DMS 273 (cell line): ENCODE data around the gene THOC6.

Experiments
- DNase-seq: peaks from one replicate; lab custom pipeline; 2025; ENCODE audit not compliant: unreplicated experiment; lab: John Stamatoyannopoulos, UW

THOC6 gene

DNA sequence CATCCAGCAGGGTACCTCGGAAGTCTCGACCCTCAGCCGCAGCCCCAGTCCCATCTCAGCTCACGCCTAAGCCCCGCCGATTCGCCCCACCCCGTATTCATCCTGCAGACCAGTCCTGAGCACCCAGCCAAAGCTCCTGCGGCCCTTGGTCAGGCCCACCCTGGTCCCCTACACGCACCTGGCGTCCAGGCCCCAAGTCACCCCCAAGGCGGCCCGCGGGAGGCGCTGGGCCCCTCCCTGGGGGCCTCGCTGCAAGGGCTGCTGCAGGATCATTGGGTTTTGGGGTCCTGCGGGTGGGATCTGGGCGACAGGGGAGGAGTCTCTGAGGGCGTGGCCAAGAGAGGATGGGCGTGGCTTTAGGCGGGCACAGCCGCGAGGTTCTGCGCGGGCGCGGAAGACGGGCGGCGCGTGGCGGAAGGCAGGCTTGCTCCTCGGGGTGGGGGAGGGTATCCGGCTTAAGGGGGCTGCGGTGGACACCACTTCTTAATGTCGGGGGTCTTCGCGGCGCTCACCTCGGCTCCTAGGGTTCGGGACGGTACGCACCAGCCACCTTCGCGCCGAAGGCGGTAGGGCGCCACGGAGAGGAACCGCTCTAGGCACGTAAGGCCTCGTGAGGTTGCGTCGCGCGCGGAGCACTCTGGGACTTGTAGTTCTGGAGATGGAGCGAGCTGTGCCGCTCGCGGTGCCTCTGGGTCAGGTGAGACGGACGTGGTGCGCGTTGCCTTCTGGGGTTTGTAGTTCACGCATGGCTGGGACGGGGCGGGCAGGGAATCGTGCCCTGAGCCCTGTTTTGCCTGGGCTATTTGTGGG is at the start of gene THOC6, which contains the start of gene HCFC1R1:
Gene THOC6, plus strand, starts transcription at position 367 of the 810 bp plus-strand sequence. Its CDS starts 292 bp downstream, at position 659.
Gene HCFC1R1, minus strand, starts transcription at position 274 of the 810 bp plus-strand sequence. Its CDS starts 1 bp downstream, at position 273.
- DNase-seq: peak; percentile 99

DNA sequence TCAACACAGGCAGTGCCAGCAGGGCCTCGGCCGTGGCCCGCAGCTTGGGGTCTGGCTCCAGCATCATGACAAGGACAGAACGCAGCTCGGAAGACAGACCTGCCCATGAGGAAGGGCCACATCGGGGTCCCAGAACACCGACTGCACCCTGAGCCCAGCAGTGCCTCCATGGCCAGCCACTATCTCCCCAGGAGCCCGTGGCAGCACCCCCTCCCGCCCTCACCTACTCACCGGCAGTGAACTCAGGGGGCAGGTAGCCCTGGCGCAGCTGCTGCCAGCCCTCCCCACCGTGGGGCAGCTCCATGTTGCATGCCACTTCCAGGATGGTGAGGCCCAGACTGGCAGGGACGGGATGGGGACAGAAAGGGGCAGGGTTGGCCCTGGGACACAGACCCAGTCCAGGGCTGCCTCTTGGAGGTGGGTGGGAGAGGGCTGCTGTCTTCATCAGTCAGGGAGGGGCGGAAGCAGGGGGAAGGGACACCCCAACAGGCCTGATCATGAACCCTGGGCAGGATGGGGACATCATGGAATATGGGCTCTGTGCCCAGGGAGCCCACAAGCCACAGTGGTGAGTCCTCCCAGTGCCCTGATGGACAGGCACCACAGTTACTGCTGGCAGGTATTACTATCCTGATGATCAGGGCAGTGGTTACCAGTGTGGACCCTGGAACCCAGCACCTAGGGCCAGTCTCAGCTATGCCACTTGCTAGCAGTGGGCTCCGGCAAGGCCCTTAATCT is 49.3 kb upstream of the THOC6 start:
- DNase-seq: no peak

DNA sequence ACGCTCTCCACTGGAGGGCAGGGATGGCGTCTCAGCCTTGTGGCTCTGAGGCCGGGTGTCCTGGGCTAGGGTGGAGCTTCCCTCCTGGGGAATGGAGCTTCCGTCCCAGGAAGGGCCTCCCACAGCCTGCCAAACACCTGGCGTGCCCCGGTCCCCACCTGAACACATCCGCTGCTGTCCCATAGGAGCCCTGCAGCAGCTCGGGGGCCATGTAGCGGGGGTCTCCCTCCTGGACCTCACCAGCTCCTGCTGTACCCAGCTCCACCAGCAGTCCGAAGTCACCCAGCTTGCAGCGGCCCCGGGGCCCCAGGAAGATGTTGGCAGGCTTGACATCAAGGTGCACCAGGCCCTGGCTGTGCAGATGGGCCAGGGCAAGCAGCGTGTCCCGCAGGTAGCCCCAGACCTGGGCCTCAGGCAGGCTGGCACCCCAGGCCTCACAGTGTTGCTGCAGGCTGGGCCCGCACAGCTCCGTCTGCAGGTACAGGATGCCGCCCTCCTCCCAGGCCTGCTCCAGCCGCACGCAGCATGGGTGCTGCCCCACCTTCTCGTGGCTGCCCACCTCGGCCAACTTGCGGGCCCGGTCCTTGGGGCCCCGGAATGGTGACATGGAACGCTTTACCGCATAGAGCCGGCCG is 48.6 kb upstream of the THOC6 start:
- no peak for DNase-seq

DNA sequence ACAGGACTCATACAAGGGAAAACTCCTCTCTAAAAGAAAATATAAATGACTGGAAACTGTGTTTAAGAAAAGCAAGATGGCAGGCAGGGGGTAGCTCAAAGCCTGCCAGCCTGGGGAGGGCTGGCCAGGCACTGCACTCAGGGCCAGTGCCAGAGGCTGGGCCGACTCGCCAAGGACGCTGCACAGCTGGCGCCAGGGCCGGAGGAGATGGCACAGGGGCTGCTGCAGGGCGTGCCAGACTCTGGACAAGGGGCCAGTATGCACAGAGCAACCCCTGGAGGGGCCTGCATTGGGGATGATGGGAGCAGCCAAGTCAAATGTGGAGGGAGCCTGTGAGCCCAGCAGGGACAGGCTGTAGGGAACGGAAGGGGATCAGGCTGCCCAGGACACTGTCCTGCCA is 47.6 kb upstream of the THOC6 start:
- no peak for DNase-seq

DNA sequence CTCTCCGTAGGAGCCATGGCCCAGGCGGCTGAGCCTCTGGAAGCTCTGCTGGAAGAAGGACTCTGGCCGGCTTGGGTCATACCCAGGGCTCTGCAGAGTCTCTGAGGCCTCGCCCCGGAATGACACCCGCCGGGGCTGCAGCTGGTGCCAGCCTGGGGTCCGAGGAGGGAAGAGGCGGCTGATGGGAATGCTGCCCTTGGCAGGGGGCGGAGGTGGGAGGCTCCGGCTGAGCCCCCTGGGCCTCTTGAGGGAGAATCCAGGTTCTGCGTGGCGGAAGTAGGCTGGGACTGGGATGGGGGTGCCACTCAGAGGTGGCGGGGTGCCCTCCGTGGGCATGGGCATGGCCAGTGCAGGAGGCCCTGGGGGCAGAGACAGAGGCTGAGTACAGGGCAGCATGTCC is 47.2 kb upstream of the THOC6 start:
- no peak for DNase-seq

DNA sequence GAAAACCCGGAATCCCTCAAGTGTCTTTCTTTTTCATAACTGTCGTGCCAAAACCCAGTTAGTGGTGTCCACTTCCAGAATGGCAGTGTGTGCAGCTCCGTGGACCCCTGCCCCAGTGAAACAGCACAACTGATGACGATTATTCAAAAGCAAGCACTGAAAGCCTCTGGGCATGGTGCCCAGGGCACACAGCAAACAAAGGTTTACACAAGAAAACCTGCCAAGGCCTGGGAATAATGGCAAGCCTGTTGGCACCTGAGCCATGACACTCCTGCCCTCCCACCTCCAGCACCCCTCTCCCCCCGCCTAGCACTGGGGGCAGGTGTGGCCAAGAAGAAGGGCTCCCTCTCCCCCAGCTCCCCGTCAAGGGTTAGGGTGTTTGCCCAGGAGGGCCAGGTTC is 46.4 kb upstream of the THOC6 start:
- peak; percentile 53 for DNase-seq

DNA sequence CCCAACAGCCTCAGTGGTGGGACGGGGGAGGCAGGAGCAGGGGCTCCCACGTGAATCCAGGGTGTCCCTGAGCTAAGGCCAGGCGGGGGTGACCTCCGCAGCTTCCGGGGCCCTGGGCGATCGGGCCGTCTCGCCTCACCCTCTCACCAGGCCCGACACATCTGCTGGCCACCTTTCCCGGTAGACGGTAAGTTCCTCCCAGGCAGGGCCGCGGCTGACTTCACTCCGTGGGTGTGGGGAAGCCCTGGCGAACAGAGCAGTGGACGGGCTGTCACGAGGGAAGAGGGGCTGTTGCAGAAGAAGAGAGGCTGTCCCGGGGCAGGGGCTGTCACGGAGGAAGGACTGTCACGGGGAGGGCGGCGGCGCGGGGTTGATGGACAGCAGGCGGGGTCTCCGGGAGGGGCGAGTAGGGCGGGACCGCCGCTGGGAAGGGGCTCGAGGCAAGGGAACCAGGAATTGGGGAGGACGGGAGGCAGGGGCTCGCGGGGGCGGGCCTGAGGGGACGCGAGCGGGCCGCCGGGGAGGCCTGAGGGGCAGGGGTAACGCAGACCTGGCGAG is 44.1 kb upstream of the THOC6 start:
- peak; percentile 64 for DNase-seq

DNA sequence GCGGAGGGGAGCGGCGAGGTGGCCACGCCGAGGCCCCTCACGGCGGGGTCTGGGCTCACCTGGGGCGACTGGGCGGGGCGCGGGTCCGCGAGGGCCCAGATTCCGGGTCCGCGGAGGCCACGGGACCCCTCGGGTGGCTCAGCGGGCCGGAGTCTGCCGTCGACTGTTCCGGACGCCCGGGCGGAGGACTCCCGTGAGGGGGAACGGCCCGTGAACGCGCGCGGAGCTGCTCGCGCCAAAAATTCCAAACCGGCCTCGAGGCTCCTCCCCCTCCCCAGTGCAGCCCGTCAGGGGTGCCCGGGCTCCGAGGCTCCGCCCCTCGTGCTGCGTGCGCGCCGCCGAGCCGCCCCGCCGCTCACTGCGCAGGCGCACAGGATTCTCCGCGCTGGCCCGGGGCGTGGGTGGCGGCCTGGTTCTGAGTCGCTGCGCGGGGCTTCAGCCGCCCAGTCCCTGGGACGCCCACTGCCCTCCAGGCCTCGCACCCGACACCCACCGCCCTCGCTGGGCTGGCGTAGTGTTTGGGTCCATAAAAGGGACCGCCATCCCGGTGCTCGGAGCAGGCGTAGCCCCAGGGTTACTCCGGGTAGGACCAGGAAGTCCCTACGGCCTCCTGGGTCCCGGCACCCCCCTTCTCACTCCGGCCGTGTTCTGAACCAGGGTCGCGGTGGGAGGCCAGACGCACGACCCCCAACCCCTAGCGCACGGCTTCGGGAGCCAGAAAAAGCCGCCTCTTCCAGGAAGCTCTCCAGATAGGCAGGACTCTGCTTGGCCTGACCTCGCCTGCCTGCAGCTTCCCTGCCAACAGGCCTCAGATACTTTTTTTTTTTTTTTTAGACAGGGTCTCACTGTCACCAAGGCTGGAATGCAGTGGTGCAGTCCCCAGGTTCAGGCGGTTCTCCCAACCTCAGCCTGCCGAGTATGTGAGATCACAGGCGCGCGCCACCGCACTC is 43.3 kb upstream of the THOC6 start, which contains the start of gene PKMYT1:
Gene PKMYT1, minus strand, starts transcription at position 220 of the 950 bp plus-strand sequence. CDS start 789 bp downstream, outside the sequence.
- DNase-seq: peak; percentile 96

DNA sequence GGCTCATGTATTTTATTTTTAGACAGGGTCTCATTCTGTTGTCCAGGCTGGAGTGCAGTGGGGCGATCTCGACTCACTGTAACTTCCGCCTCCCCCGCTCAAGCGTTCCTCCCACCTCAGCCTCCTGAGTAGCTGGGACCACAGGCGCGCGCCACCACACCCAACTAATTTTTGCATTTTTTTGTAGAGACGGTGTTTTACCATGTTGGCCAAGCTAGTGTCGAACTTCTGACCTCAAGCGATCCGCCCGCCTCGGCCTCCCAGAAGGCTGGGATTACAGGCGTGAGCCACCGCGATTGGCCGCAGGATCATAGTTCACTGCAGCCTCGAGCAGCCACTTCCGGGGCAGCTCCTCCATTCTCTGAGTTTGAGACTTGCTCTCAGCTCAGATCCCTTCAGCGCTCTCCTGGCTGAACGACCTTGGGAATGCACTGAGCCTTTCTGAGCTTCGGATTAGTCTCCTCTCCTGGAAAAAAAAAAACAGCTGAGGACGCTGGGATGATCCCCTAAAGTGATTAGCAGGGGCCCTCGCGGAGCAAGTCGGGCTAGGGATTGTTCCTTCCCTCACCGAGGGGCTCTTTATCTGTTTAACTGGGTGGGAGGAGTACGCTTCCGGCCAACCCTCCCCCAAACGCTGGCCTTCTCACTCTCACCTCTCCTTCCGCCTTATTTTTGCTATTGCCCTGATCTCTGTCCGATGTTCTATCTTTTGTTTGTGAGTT is 42.5 kb upstream of the THOC6 start:
- no peak for DNase-seq

DNA sequence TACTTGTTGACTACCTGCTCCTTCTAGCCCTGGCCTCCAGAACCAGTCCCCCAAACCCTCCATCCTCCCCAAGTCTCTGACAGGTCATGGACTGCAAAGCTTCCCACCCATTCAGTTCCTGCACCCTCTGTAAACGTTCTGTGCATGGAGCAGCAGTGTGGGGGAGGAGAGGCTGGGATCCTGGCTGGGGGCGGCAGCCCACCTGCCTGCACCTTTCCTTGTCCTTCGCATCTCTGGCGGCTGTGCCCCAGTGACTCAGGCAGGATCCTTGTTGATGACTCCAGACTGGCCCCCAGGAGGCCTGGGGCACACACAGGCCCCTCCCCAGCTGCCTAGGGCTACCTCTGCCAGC is 42.0 kb upstream of the THOC6 start:
- no peak for DNase-seq

DNA sequence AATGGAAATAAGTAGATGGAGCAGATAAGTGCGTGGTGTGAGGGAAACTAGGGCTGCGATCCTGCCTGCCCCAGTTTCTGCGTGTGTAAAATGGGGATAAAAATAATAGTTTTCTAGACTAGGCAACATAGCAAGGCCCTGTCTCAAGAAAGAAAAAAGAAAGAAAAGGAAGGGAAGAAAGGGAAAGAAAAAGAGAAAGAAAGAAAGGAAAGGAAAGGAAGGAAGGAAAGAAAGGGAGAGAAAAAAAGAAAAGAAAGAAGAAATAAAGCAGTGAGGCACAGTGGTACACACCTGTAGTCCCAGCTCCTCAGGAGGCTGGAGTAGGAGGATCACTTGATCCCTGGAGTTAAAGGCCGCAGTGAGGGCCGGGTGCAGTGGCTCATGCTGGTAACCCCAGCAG is 41.4 kb upstream of the THOC6 start:
- DNase-seq: no peak

DNA sequence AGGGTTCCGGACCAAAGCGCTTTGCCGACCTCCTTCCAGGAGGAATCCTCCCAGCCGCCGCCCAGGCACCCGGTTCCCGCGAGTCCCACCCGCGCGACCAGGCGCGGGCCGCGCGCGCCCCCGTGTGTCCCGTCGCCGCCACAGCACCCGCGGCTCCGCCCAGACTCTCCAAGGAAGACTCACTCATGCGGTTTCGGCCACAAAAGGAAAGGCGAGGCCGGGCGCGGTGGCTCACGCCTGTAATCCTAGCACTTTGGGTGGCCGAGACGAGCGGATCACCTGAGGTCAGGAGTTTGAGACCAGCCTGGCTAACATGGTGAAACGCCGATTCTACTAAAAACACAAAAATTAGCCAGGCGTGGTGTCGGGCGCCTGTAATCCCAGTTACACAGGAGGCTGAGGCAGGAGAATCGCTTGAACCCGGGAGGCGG is 40.1 kb upstream of the THOC6 start:
- peak; percentile 93 for DNase-seq

DNA sequence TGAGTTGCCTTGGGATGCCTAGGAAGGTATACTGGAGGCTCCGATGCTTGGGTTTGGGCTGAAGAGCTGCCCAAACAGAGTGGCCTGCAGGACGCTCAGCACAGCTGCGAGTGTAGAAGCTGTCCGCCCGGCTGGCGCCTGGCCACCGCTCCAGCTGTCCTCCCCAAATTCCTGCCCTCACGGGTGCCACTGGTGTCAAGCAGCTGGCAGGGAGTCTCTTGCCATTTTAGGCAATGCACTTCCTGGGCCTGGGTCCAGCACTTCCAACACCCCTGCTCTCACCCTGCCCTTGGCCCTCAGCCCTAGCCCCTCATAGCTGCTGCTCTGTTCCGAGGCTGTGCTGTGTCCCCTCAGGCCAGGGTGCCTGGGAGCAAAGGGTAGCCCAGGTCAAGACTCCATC is 38.4 kb upstream of the THOC6 start:
- peak; percentile 84 for DNase-seq

DNA sequence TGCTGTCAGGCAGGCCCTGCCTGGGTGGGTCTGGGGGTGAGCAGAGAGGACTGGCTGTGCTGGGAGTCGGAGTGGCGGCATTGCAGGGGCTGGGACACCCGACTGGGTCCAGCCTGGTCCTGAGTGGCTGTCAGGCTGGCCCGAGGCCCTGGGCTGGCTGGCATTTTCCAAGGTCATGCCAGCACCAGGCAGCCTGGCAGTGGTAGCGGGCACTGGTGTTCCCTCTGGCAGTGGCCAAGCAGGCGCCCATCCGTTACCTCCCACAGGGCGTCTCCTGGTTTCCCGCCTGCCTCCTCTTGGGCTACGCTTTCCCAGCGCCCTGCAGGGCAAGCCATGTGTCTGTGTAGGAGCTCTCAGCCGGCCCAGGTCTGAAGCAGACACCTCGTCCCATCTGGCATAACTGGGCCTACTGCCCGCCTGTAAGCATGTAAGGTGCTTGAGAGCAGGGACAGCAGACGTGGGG is 37.9 kb upstream of the THOC6 start:
- DNase-seq: peak; percentile 98

DNA sequence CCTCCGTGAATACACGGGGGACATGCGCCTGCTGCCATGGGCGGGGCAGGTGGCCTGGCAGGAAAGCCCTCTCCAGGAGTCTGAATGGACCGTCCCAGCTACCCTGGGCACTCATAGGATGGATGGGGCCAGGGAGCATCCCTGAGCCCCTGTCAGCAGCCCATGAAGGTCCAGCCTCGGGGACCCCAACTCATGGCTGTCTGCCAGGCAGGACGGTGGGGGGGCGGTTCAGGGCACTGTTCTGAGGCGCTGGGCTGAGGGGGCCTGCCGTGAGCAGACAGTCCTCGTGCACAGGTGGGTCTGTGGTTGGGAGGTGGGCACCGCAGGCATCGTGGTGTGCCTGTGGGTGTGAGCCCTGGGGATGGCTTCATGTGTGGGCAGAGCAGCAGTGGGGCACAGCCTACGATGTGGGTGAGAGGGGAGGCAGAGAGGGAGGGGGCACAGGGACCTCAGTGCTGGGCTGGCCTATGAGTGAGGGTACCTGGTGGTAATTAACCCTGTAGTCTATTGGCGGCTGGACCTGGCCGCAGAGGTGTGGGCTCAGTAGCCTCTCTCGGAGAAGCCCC is 37.1 kb upstream of the THOC6 start:
- DNase-seq: no peak

DNA sequence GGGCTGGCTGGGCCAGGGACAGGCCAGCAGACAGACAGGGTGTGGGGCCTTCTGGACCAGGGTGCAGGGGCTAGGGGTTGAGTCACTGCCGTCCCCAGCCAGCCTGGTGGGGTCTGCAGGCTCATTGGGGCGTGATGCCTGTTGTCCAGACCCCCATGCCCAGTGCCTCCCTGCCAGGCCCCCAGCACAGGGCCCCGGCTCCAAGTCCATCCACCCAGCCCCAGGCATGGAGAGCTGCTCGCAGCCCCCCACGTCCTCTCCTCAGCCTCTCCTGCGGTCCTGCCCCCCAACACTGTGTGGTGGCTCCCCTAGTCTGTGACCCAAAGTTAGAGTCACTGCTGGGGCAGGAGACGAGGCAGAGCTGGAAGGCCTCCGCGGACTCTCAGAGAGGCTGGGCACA is 36.5 kb upstream of the THOC6 start:
- no peak for DNase-seq

DNA sequence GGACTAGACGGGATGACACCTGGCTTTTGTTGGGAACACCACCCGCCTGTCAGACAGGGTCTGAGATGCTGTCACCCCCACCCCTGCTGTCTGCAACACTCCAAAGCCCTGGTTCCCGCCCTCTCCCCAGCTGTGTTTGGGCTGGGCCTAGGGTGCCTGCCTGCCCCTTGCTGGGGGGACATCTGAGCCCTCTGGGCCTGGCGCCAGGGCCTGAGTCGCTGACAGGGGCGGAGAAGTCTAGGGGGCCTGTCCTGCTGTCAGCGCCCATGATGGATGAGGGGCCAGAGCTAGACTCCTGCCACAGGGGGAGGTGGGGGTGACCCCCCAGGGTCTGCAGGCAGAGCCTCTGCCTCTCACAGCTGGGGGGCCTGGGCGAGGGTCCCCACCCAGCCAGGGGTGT is 36.0 kb upstream of the THOC6 start:
- DNase-seq: peak; percentile 88

DNA sequence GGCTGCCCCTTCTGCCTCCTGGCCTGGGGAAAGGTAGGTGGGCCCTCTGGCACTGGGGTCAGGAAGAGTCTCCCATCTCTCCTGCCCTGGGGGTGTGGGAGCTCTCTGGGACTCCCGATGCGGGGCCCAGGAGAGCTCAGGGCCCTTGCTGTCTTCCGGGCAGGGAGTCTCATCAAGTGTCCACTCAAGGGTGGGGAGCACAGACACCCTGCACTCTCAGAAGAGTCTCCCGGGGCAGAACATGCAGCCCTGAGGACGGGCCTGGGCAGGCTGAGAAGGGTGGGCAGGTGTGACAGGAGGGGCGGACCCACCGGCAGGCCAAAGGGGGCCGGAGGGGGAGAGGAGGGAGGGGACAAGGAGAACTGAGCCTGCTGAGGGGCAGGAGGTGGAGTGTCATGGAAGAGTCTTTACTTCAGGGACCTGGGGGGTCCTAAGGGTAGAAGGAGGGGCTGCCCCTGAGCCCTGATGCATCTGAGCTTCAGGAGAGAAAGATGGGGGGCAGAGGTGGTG is 35.2 kb upstream of the THOC6 start:
- no peak for DNase-seq

DNA sequence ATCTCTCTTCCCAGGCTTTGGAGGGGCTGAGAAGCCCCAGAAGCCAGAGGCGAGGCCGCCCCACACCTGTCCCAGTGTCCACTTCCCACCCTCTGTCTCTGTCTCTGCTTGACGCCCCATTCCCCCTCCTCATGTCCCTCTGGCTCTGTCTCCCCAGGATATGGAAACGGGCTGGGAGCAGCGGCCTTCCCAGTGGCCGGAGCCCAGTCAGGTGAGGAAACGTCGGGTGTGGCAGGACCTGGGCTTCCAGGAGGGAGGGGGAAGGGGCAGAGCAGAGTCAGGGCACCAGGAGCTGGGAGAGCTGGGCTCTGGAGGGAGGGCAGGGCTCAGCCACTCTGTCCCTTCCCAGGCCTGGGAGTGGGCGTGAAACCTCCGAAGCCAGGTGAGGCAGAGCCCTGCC is 32.9 kb upstream of the THOC6 start:
- no peak for DNase-seq
